SKM-1 treated with dmso at 0.1 percent for 144 hours (cell line): ENCODE measurements around the gene NHEJ1.

ENCODE experiments used
- DNase-seq: peaks from one replicate; lab custom pipeline; 2025; ENCODE audit not compliant: unreplicated experiment; lab: John Stamatoyannopoulos, UW

Gene NHEJ1

DNA sequence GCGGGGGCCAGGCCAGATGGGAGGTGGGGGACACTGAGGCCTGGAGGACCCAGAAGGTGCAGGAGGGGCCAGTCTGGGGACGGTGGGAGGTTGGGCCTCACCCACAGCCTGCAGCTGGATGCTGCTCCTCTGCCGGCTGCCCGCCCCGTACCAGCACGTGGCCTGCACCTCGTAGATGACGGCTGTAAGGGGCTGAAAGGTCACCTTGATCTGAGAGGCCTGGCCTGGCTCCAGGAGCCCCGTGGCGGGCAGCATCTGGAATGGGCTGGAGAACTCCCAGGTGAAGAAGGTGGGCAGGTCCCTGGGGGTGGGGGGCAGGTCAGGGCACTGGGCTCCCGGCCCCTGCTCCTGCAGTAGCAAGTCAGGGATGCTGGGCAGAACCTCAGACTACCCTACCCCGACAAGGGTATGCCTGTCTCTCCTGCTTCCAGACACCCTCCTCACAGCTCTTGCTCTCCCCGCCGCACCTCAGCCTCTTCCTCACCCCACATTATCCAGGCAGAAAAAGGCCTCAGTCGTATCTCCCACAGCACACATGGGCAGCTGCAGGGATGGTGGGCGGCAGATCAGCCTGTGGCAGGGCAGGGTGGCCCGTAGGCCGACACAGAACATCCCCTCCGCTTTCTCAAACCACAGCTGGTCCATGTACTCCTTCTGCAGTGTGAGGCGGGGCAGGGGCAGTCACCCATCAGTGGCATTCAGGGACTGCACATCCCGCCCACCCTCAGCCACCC, 129.4 kb downstream of the NHEJ1 start:
- DNase-seq: no peak

DNA sequence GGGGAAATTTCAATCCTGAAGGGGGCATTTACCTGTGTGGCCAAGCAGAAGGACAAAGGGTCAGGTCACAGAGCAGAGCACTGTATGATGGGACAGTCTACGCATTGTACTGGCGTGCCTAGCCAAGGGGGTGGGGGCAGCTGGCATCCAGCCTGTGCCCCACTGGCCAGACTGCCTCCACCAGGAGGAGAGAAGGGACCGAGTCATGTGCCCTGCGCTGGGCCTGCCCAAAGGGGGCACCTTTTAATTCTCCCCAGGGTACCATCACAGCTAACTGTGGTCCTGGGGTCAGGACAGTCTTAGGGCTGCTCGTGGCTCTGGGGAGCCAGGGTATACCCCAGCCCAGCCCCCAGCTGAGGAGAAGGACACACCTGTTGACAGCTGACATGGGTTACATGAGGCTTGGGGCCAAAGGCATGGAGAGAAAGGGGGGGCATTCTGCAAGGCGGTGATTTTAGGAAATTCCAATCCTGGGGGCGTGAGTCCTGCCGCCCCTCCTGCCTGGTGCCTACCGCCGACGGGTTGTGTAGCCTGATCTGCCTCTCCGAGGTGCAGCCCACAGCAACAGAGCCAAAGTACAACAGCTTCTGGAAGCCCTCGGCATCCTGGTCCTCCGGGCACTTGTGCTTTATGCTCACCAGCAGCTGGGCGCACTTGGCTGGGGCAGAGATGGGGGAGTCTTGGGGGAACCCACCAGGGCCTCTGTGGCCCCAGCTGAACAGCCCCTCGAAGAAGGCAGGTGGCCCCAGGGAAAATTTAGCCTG, 130.3 kb downstream of the NHEJ1 start:
- DNase-seq: no peak

DNA sequence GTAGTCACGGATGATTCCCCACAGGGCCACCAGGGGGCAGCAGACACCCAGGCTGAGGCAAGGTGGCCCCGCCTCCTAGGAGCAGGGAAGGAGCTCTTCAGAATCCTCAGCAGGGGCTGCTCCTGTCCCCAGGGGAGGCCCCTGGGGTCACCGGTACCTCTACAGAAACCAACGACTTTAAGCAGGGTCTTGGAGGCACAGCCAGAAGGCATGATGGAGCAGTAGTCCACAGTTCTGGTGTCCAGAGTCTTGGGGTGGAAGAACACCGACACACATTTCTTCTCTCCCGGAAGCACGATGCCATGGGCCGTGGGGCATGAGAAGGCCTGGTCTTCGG, 130.8 kb downstream of the NHEJ1 start:
- DNase-seq: peak; percentile 58

DNA sequence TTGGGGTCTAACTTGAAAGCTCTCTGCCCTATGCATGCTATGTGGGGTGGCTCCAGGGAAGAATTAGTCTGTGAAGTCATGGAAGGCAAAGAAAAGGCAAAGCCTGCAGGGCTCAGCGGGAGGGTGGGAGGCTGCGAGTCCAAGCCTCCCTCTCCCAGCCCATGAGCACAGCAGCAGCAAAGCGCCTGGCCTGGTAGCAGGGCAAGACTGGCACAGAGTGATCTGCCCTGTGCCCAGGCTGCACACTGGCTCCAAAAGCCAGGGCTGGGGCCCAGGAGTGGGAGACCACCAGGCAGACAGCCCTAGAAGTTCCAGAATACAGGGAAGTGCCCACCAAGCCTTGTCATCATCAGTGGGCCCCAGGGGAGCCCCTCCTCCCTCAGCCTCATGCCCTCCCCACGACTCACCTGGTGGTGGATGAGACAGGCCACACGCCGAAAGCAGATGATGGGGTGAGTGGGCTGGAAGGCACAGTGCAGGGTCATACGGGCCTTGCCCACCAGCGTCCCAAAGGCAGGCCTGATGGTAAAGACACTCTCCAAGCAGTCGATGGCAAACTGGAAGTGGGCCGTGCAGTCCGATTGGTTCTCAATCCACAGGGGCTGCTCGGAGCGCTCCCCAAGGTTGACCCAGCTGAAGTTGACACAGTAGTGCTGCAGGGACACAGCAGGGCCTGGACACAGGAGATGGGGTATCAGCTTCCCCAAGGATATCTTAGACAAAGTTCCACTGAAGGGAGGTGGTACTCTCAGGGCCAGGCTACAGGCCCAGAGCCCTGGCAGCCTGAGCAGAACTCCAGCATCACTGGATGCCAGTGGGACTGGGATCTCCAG, 131.4 kb downstream of the NHEJ1 start:
- DNase-seq: no peak

DNA sequence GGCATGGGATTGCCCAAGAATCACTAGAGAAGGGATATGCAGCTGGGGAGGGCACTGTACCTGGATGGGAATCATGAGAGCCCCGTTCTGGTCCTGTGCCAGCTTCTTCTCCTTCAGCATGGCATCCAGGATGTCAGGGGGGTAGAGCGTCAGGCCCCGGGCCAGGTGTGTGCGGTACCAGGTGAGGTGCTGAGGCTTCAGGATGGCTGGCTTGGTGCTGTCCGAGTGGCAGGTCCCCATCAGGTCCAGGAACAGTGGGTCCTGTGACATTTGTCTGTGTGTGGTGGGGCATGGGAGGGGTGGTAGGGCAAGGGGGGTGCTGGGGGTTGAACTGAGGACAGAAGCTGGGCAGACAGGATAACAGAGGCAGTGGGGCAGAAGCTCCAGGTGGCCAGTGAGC, 132.5 kb downstream of the NHEJ1 start:
- DNase-seq: no peak

DNA sequence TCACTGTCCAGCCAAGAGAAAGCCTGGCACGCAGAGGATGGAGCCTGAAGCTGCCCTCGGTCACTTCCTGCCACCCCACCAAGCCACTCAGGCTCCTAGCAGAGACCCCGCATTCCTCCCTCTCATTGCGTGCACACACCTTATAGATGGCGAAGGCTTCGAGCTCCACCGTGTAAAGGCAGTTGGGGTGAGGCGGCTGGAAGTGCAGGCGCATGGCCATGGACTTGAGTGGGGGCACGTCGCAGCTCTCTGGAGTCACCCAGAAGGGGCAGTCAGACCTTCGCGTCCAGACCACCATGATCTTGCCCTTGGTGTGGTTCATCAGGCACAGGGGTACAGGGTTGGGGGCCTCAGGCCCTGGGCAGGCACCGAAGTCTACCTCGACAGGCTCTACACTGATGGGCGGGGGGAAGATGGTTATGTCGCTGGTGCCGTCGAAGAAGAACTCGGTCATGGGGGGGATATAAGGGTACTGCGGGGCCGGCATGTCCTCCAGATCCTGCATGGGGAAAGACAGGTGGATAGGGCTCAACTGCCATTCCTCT, 133.0 kb downstream of the NHEJ1 start:
- no peak for DNase-seq

DNA sequence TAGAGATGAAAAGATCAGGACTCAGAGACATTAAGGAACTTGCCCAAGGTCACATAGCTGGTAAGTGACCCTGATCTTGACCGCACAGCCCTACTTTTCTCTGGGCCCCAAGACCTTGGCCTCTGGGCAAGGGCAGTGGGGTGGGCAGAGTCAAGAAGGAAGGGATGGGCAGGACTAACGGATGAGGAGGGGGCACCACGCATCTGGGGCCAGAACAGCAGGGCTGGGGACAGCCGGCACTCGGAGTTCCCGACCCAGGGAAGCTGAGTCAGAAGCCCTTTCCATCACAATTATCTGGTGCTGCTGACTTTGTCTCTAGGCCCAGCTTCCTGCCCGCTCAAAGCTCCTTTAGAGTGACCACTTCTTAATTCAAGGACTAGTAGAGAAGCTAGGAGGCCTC, 133.7 kb downstream of the NHEJ1 start:
- DNase-seq: no peak

DNA sequence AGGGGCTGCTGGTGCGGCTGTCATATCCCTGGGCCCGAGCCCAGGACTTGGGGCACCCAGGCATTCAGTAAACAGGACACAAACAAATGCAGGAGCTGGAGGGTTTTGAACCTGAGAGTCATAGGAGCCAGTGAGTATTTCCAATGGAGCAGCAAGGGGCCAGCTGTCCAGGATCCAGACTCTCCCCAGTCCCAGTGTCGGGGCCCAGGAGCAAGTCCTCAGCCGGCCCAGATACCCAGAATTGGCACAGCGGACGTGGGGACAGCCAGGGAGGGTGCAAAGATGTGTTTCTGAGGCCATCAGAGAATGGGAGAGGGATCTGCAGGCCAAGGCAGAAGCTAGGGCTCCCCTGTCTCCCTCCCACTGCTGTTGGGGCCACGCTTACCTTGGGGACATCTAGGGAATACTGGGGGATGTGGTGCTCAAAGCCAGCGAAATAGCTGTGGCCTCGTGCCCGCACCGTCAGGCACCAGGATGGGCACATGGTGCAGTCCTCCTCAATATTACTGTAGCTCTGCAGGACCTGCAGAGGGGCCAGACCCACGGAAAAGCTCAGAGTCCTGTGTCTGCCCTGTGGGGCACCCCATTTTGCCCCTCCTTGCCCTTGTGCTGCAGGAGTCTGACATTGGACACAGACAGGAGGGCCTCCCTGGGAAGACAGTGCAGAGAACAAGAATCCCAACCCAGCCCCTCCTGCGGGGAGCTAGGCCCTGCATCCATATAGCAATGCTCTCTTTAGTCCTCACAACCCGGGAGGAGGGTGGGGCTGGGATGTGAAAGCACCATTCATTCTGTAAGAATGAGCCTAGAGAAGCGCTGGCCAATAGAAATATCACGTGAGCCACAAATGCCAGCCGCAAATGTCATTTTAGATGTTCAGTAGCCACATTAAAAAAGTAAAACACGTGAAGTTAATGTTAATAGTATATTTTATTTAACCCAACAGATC, 134.7 kb downstream of the NHEJ1 start:
- DNase-seq: no peak
